Colon (tissue), 2 donors: Measurements from ENCODE around the gene IFT22.
"Not testable (repeated sequence)": the region's sequence is repeated elsewhere in the genome, so short reads cannot be mapped to it uniquely, and the experiment has no call there.

Source experiments
- FAIRE-seq: peaks from 2 replicates; lab custom pipeline; 2012; peaks lifted over from hg19 to GRCh38; lab: Jason Lieb, UNC
- donor health status: control.
- donor health status: control.

Gene IFT22

DNA sequence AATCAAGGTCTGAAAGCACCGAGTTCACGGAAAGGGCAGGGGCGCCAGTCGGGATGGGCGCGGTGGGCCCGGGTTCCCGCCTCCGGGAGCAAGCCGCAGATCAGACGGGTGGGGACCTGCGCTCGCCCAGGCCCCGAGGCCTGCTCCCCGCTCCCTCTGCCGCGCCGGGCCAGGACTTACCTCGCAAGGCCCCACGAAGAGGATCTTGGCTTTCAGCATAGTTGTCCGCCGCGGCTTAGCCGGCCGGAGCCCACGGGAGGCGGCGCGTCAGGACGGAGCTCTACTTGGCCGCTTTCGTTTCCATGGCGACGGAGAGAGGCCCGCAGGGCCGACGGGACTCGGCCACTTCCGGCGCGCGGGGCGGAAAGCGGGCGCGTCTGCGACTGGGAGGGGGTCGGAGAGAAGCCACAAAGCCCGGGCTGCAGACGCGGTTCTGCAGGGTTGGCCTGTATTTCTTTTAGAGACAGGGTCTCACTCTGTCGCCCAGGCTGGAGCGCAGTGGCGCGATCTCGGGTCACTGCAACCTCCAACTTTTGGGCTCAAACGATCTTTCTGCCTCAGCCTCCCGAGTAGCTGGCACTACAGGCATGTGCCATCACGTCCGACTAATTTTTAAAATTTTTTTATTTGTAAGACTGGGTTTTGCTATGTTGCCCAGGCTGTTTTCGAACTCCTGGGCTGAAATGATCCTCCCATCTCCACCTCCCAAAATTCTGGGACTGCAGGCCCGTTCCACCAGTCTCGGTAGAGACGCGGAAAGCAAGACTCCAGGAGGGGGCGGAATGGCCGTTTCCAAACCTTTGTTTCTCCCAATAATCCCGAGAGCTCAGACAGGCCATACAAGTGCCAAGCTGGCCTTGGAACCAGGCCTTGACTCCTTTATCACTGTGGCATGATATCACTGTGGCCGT is at the start of gene IFT22:
TSS of gene IFT22 (minus strand) at position 322 of the 911 bp plus-strand sequence. CDS start at position 219, 103 bp downstream.
- no peak for FAIRE-seq

DNA sequence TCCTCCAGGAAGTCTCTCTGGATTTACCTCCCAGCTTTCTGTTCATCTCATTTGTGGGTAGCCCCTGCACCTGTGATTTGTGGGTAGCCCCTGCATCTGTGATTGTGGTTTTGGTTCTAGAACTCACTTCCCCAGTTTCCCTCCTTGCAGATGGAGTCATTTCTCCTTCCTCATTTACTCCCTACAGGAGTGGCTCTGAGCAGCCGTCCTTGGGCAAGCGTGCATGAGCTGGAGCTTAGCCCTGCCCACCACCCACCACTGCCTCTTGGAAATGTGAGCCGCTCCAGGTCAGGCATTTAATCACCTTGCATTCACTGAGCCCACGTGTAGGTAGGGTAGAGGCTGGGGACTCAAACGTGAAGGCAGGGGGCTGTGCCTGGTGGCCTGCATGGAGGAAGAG is 49.2 kb upstream of the IFT22 start:
- FAIRE-seq = no peak

DNA sequence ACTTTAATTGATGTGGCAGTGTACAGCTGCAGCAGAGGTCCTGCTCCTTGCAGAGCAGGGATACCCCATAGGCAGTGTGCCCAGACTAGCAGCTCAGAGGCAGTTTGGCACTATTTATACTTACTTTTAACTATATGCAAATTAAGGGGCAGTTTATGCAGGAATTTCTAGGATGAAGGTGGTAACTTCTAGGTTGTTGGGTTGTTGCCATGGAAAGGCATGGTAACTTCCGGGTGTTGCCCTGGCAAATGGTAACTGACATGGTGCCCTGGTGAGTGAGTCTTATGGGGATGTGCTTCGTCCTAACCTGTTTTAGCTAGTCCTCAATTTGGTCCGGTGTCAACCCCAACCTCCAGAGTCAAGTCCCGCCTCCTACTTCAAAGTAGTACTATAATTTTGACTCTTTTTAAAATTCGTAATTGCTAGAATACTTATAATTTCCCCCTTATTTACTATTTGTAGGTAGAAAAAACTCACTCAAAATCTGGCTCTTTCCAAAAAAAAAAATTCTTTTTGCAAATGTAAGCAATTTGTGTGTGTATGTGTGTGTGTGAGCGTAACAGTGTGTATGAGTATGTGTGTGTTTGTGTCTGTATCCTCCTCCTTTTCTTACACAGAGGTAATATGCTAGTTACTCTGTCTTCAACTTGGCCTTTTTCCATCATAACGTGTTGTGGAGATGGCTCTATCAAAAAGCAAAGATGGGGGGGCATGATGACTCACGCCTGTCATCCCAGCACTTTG is 47.0 kb upstream of the IFT22 start:
- FAIRE-seq = no peak

DNA sequence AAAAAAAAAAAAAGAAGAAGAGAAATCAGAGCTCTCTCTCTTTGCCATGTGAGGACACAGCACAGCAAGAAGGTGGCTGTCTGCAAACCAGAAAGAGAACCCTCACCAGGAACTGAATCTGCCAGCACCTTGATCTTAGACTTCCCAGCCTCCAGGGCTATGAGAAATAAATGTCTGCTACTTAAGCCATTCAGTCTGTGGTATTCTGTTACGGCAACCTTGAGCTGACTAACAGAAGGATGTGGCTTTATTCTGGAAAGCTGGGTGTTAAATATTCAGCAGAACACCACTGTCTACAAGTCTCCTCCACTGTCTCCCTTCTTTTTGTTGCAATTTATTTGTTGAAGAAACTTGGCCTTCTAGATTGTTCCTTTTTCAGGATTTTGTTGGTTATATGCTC is 46.1 kb upstream of the IFT22 start:
- no peak for FAIRE-seq

DNA sequence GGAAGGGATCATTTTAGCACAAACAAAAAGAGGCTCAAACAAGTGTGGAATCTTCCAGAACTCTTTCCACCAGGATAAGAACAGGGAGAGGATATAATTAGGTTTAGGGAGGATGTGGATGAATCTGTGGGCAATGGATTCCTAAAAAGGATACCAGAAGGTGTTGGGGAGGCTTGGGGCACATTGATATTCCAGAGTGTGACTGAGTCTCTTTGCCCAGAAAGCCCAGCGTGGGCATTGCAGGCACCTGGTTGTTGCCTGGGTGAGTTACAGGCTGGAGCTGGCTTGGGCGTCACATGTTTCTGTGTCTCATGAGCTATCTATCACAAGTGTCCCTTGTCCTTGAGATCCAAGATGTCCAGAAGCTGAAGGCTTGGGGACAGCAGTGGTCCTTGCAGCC is 44.3 kb upstream of the IFT22 start:
- FAIRE-seq = no peak

DNA sequence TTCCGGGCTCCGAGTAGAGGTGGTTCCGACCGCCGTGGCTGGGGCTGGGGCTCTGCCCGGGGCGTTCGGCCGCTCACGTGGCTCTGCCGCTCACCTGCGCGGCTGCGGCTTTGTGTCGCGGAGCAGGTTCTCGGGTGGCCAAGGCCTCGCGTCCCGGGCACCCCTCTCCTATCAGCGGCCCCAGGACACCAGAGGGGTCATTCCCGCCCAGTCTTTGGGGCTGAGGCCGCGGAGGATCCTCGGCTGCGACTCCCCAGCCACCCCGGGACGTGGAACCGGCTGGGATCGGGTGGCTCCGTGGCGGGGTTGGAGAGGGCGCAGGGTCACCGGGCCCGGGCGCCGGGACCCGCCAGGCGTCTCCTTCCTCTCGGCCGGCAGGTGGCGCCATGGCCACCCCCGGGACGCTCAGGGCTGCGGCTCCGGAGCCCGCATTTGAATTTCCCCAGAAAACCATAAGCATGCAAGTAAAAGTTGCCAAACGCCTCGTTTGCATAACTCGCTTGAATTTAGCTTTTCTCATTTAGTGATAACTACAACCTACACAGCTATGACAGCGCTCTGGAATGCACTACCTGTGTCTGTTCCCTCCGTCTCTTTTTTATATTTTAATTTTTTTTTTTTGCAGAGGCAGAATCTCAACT is 42.2 kb upstream of the IFT22 start:
- FAIRE-seq = no peak

- no peak for FAIRE-seq
Observed at GRCh38 chr7:101363196-101363733, 41.7 kb upstream of the IFT22 start.

DNA sequence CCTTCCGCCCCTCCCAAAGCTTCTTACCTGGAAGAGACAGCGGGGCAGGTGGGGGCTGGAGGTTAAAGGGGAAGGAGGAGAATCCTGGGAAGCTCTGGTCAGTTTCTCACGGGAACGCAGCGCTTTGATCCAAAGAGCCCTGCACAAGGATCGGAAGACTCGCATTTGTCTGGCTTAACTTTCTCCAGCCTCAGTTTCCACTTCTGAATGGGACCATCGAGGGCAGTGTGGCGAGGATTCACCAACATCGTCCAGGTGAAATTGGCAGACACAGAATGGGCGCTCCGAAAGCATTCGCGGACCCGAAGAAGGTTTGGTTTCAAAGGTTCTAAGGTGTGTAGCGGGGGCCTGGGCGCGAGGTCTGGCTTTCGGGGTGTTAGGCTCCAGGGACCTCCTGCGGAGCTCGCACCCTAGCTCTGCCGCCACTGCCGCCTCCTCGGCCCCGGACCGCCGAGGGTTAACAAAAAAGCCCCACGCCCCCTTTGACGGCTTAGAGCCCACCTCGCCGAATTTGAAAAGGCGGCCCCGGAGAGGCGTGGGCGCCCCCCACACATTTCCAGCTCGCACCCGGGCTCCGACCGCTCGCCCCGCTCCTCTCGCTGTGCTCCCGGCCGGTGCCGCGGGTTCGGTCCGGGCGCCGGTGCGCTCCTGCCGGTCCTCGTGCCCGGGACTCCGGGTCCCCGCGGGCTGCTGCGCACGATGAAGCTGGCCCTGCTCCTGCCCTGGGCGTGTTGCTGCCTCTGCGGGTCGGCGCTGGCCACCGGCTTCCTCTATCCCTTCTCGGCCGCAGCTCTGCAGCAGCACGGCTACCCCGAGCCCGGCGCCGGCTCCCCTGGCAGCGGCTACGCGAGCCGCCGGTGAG is 41.0 kb upstream of the IFT22 start, which contains the start of gene COL26A1:
TSS of gene COL26A1 (plus strand) at position 542 of the 862 bp plus-strand sequence. CDS start at position 700, 158 bp downstream.
- no peak for FAIRE-seq

DNA sequence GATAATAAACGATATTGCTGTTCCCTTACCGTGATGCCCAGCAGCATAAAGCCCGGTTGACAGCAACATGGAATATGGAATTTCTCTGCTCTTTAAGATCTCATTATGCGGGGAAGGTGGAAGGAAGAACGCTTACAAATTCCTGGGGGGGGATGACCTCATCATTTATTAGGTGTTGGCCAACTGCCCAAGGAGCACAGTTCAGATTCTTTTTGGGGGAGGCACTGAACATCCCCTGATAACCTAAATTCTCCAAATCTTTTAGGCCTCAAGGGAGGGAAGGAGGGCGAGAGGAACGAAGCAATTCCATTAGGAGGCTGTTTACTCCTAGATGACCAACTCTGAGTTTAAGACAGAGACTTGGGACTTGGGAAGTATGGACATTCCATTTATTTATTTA is 35.8 kb upstream of the IFT22 start:
- FAIRE-seq = no peak

GRCh38 chr7:101352920-101353308 is 31.3 kb upstream of the IFT22 start:
- FAIRE-seq = no peak

DNA sequence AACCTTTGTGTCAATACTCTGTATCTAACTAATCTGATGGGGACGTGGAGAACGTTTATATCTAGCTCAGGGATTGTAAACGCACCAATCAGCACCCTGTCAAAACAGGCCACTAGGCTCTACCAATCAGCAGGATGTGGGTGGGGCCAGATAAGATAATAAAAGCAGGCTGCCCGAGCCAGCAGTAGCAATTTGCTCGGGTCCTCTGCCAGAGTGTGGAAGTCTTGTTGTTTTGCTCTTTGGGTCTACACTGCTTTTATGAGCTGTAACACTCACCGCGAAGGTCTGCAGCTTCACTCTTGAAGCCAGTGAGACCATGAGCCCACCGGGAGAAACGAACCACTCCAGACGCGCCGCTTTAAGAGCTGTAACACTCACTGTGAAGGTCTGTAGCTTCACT is 27.7 kb upstream of the IFT22 start:
- not testable (repeated sequence) for FAIRE-seq

GRCh38 chr7:101348456-101349067 is 26.9 kb upstream of the IFT22 start:
- FAIRE-seq = not testable (repeated sequence)

DNA sequence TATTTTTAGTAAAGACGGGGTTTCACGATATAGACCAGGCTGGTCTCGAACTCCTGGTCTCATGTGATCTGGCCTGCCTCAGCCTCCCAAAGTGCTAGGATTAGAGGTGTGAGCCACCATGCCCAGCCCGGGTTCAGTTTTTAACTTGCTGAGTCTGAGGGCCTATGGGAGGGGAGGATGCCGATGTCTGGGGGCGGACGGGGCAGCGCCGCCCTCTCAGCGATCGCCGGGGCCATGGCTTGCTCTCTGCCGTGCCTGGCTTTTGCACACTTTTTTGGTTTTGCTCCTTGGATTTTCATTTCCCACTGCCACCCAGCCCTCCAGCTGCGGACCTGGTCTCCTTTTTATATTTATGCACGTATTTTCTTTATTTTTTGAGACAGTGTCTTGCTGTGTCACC is 25.9 kb upstream of the IFT22 start:
- FAIRE-seq = no peak

DNA sequence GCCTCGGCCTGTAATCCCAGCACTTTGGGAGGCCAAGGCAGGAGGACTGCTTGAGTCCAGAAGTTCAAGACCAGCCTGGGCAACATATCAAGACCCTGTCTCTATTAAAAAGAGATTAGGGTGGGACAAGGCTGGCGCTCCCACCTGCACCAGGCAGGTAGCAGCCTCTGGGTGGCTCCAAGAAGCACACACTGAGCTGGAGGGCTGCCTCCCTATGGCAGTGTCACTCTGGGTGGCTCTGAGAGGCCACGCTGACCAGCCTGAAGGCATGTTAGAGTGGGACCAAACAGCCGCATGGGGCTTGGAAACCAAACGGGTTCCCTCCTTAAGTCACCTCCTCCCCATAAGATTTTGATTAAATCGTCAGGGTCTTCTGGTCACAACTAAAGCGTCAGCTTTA is 21.3 kb upstream of the IFT22 start:
- no peak for FAIRE-seq

DNA sequence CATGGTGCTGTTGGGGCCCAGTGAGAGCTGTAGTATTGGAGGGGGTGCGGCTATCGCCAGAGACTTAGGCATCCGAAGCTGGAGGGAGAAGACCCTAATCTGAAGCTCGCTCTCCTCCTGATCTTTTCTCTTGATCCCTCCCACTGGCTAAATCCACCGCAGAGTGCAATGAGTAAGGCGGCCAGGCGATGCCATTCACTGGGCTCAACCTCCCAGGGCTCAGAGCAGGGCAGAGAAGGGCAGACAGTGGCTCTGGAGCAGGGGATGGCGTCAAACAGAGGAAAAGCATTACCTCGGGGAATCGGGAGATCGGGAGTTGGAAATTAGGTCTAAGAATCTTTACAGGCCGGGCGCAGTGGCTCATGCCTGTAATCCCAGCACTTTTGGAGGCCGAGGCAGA is 18.8 kb upstream of the IFT22 start:
- FAIRE-seq = no peak

DNA sequence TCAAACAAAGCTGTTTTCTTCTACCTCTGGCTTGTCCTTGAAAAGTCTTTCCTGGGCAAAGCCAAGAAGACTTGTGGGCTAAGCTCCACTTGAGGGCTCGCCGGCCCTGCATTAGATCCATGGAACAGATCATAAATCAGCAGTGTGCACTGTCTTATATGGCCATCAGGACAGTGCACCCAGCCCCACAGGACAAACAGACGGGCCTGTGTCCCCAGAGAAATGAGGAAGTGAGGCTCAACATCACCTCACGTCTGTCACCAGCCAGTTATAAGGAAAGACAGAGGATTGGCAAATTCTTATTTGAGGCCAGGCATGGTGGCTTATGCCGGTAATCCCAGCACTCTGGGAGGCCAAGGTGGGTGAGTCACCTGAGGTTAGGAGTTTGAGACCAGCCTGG is 12.3 kb upstream of the IFT22 start:
- FAIRE-seq = no peak

DNA sequence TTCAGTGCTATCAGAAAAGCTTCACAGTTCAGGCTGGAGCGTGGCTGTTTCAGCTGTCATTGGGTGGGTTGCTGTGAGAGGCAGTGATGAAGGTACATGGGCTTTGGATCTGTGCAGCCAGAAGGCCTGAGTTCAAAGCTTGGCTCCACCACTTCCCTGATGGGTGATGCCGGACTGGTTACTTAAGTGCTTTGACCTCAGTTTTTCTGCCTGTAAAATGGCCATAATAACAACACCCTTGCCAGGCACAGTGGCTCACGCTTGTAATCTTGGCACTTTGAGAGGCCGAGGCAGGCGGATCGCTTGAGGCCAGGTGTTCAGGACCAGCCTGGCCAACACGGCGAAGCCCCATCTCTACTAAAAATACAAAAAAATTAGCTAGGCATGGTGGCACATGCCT is 10.4 kb upstream of the IFT22 start:
- FAIRE-seq = no peak

DNA sequence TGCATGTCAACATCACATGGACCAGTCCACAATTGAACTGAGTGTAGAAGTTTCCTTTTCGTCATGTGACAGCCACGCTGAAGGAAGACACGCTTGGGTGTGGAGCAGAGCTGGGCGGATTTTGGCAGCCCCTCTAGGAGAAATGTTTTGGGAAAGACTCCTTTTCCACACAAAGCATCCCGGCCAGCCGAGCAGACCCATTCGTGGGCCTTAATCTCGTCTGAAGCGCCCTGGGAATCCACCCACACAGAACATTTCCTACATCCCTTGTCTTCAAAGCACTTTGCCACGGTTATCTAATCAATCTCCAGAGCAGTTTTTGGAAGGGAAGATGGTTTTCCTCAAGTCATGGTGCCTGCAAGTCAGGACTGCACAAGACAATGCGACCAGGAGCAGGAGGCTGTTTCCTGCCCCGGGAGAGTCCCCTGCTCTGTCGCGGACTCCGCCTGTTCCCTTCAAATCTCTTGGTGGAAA is 8.4 kb upstream of the IFT22 start:
- no peak for FAIRE-seq

DNA sequence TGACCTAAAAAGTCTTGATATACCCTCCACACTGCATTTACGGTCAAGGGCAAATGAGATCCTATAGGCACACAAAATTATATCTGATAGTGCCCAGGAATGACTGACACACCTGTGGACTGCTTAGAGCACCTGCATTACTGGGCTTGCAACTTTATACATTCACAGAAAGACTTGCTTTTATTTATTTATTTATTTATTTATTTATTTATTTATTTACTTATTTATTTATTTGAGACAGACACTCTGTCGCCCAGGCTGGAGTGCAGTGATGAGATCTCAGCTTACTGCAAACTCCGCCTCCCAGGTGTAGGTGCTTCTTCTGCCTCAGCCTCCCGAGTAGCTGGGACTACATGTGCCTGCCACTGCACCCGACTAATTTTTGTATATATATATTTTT is 6.5 kb upstream of the IFT22 start:
- no peak for FAIRE-seq

GRCh38 chr7:101319401-101319800 is 2.2 kb downstream of the IFT22 start:
- FAIRE-seq = no peak

DNA sequence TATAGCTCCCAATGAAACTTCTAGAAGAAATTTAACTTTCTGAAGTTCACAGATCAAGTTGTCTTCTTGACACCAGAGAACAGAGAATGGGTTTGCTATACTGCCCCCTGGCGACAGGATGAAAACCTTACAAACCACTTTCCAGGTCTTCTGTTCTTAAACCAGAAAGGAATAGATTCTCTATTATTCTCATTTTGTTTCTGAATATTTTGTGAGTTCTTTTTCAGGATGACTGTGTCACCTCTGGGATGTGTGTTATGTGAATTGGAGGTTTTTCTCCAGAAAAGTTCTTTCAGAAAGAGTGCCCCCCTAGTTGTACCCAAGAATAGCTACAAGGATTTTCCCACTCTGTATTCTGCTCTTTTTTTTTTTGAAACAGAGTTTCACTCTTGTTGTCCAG is 6.3 kb downstream of the IFT22 start:
- FAIRE-seq = no peak
